Uterus (tissue), 4 donors: ENCODE data around the gene MAP1S. TPM values are rescaled to one million over a fixed set of nuclear protein-coding genes. Genes with fewer than 3 reads are reported as not detected.

ENCODE experiments used
- DNase-seq, 2 donors: peaks; one replicate each; pipeline ENCODE4 v3.0.0-alpha.2; 2019 to 2020
- H3K27ac ChIP-seq, 2 donors: fragments of 200-600 bp; sonication (generic); 1 replicate in 1 of 2; 2 replicates in 1 of 2; pipeline ENCODE4 v1.5.1; 2016 to 2018
- H3K27me3 ChIP-seq, 2 donors: fragments of 200-600 bp; sonication (generic); one replicate each; pipeline ENCODE4 v1.5.1; 2018 to 2019; ENCODE audit warnings: control low read depth in 1 of 2
- H3K36me3 ChIP-seq, 2 donors: fragments of 200-600 bp; sonication (generic); one replicate each; pipeline ENCODE4 v1.5.1; 2019; ENCODE audit warnings: control low read depth in 1 of 2
- H3K4me1 ChIP-seq, 2 donors: fragments of 200-600 bp; sonication (generic); one replicate each; pipeline ENCODE4 v1.5.1; 2018 to 2019; ENCODE audit warnings: control low read depth in 1 of 2
- H3K4me3 ChIP-seq, 2 donors: fragments of 200-600 bp; sonication (generic); 1 replicate in 1 of 2; 2 replicates in 1 of 2; pipeline ENCODE4 v1.5.1; 2018 to 2019; ENCODE audit warnings: mild to moderate bottlenecking in 1 of 2
- H3K9me3 ChIP-seq, 2 donors: fragments of 200-600 bp; sonication (generic); one replicate each; pipeline ENCODE4 v1.5.1; 2019; ENCODE audit warnings: control low read depth in 1 of 2
- CTCF ChIP-seq, 4 experiments: fragments of 200-600 bp in 2 of 4; fragments of 450-650 bp in 2 of 4; sonication (generic) in 2 of 4; IDR thresholded peaks; one replicate each; pipeline ENCODE4 v1.5.1; 2016 to 2019; ENCODE audit warnings: antibody characterized with exemption in 4 of 4, mild to moderate bottlenecking in 2 of 4, moderate library complexity in 1 of 4
- POLR2A ChIP-seq, 2 donors: fragments of 450-650 bp; IDR thresholded peaks; one replicate each; pipeline ENCODE4 v1.6.1; 2016; ENCODE audit warnings: antibody characterized with exemption in 2 of 2, mild to moderate bottlenecking in 1 of 2, moderate library complexity in 1 of 2
- intact Hi-C: fragments of 100-400 bp; cut with DNase I; formaldehyde crosslinking; loops from one replicate; pipeline ENCODE4 v1.15.1; 2023; ENCODE audit warnings: low total_unique reads
- total RNA-seq, 4 donors: library from RNA; depleted of rRNA in 3 of 4; stranded (reverse); fragments of >200 nt in 3 of 4; gene quantifications; one replicate each; pipeline versions ENCODE4 v1.1.0 to v1.2.4, GENCODE V29; 2014 to 2023
- donor health status: DM: yes; HTN: yes; CAD: no.

The MAP1S gene
- total RNA-seq, 4 donors from 2014 or later: 6.2 to 78.7 (median 50.3) TPM

GRCh38 chr19:17695198-17695597 is 24.1 kb upstream of the MAP1S start:
- Histone ChIP-seq H3K9me3 (no peaks in the 10 kb centered on the region), H3K4me3 (no peak overlapping the region), H3K27me3 (no peaks in the 10 kb centered on the region), H3K36me3 (no peaks in the 10 kb centered on the region), H3K4me1 (no peaks in the 10 kb centered on the region), H3K27ac (no peak overlapping the region)
- TF ChIP-seq CTCF (IDR thresholded peaks at IDR 0.05) (no peak), POLR2A (IDR thresholded peaks at IDR 0.05) (no peak)
- DNase-seq: no peak
- intact Hi-C loops: no loop called here

- DNase-seq: no peak
- Histone ChIP-seq H3K4me1 (no peaks in the 10 kb centered on the region), H3K27me3 (no peaks in the 10 kb centered on the region), H3K27ac (no peak overlapping the region), H3K4me3 (no peak overlapping the region), H3K9me3 (no peaks in the 10 kb centered on the region), H3K36me3 (no peaks in the 10 kb centered on the region)
- intact Hi-C loops: no loop called here
- TF ChIP-seq CTCF (IDR thresholded peaks at IDR 0.05) (peak; percentile 50 to 68 (median 54)), POLR2A (IDR thresholded peaks at IDR 0.05) (no peak)
These were observed 15.3 kb upstream of the MAP1S start for GRCh38 chr19:17703824-17704463.

GRCh38 chr19:17706750-17707181 is 12.5 kb upstream of the MAP1S start:
- Histone ChIP-seq H3K4me3 (no peak overlapping the region), H3K27me3 (no peaks in the 10 kb centered on the region), H3K9me3 (no peaks in the 10 kb centered on the region), H3K27ac (no peak overlapping the region), H3K36me3 (no peaks in the 10 kb centered on the region), H3K4me1 (no peaks in the 10 kb centered on the region)
- intact Hi-C loops: no loop called here
- no peak for TF ChIP-seq CTCF (IDR thresholded peaks at IDR 0.05)
- no peak for TF ChIP-seq POLR2A (IDR thresholded peaks at IDR 0.05)
- DNase-seq: no peak

- TF ChIP-seq CTCF (IDR thresholded peaks at IDR 0.05) (no peak), POLR2A (IDR thresholded peaks at IDR 0.05) (no peak)
- Histone ChIP-seq H3K27ac (no peak overlapping the region), H3K9me3 (no peaks in the 10 kb centered on the region), H3K4me3 (no peak overlapping the region), H3K4me1 (no peaks in the 10 kb centered on the region), H3K27me3 (no peaks in the 10 kb centered on the region), H3K36me3 (no peaks in the 10 kb centered on the region)
- intact Hi-C loops: no loop called here
- no peak for DNase-seq
These were observed 7.4 kb upstream of the MAP1S start for GRCh38 chr19:17711851-17712250.

- Histone ChIP-seq H3K27ac (peak overlapping the region in 1 of 2 donors; percentile 2), H3K9me3 (no peaks in the 10 kb centered on the region), H3K4me3 (no peak overlapping the region), H3K36me3 (no peaks in the 10 kb centered on the region), H3K4me1 (peaks cover 0 to 23% of the 10 kb centered on the region in 2 donors), H3K27me3 (no peaks in the 10 kb centered on the region)
- intact Hi-C loops: no loop called here
- DNase-seq: no peak
- TF ChIP-seq CTCF (IDR thresholded peaks at IDR 0.05) (no peak), POLR2A (IDR thresholded peaks at IDR 0.05) (no peak)
These were observed 2.9 kb upstream of the MAP1S start for GRCh38 chr19:17716309-17716929.
